ENCODE measurements around the gene RAG1.

The RAG1 gene

GRCh38 chr11:36567694-36568093, at the start of gene RAG1:
Gene RAG1 (plus strand): TSS chr11:36568007. CDS start chr11:36573305, 5,298 bp downstream.
- DNase-seq (ENCODE audit: extremely low spot score), result no peak
- TF ChIP-seq ELF4 (IDR thresholded peaks at IDR 0.05) (no peak), HDGF (IDR thresholded peaks at IDR 0.05; ENCODE audit: borderline replicate concordance) (no peak), FOXM1 (IDR thresholded peaks at IDR 0.05; ENCODE audit: borderline replicate concordance) (no peak), LEF1 (IDR thresholded peaks at IDR 0.05; ENCODE audit: borderline replicate concordance) (no peak), FOXK2 (IDR thresholded peaks at IDR 0.05) (no peak), TARDBP (IDR thresholded peaks at IDR 0.05) (no peak), CTBP1 (IDR thresholded peaks at IDR 0.05; ENCODE audit: borderline replicate concordance) (no peak), ARNT (IDR thresholded peaks at IDR 0.05) (no peak), L3MBTL2 (conservative IDR thresholded peaks at IDR 0.05) (no peak), FOXA1 (IDR thresholded peaks at IDR 0.05) (no peak), NFRKB (IDR thresholded peaks at IDR 0.05) (no peak), PKNOX1 (IDR thresholded peaks at IDR 0.05) (no peak), SUZ12 (IDR thresholded peaks at IDR 0.05) (no peak), ZNF384 (IDR thresholded peaks at IDR 0.05) (no peak), SP1 (IDR thresholded peaks at IDR 0.05) (no peak), BHLHE40 (IDR thresholded peaks at IDR 0.05; ENCODE audit: borderline replicate concordance) (no peak)
- CTCF ChIA-PET, result interaction anchor here (4.9 kb wide), 1 partner anchor 180 kb away, joined by 64 read pairs; no protein-coding TSS in a partner anchor
- POLR2A ChIA-PET, result no interaction called here

- ChIA-PET CTCF (no interaction called here), POLR2A (no interaction called here)
- no peak for DNase-seq (ENCODE audit: extremely low spot score)
- TF ChIP-seq ELF4 (IDR thresholded peaks at IDR 0.05), result no peak
- no peak for TF ChIP-seq L3MBTL2 (conservative IDR thresholded peaks at IDR 0.05)
- TF ChIP-seq SP1 (IDR thresholded peaks at IDR 0.05), result no peak
- TF ChIP-seq LEF1 (IDR thresholded peaks at IDR 0.05; ENCODE audit: borderline replicate concordance), result no peak
- TF ChIP-seq HDGF (IDR thresholded peaks at IDR 0.05; ENCODE audit: borderline replicate concordance), result no peak
- TF ChIP-seq SUZ12 (IDR thresholded peaks at IDR 0.05), result no peak
- TF ChIP-seq TARDBP (IDR thresholded peaks at IDR 0.05), result no peak
- no peak for TF ChIP-seq FOXA1 (IDR thresholded peaks at IDR 0.05)
- no peak for TF ChIP-seq BHLHE40 (IDR thresholded peaks at IDR 0.05; ENCODE audit: borderline replicate concordance)
- no peak for TF ChIP-seq ZNF384 (IDR thresholded peaks at IDR 0.05)
- no peak for TF ChIP-seq FOXK2 (IDR thresholded peaks at IDR 0.05)
- TF ChIP-seq CTBP1 (IDR thresholded peaks at IDR 0.05; ENCODE audit: borderline replicate concordance), result no peak
- TF ChIP-seq NFRKB (IDR thresholded peaks at IDR 0.05), result no peak
- no peak for TF ChIP-seq ARNT (IDR thresholded peaks at IDR 0.05)
- TF ChIP-seq PKNOX1 (IDR thresholded peaks at IDR 0.05), result no peak
- no peak for TF ChIP-seq FOXM1 (IDR thresholded peaks at IDR 0.05; ENCODE audit: borderline replicate concordance)
Observed at GRCh38 chr11:36530840-36531239, 37.0 kb upstream of the RAG1 start.

GRCh38 chr11:36532941-36533601, 34.7 kb upstream of the RAG1 start:
- ChIA-PET CTCF (no interaction called here), POLR2A (no interaction called here)
- TF ChIP-seq LEF1 (IDR thresholded peaks at IDR 0.05; ENCODE audit: borderline replicate concordance), result no peak
- TF ChIP-seq FOXK2 (IDR thresholded peaks at IDR 0.05), result no peak
- no peak for TF ChIP-seq ELF4 (IDR thresholded peaks at IDR 0.05)
- no peak for TF ChIP-seq CTBP1 (IDR thresholded peaks at IDR 0.05; ENCODE audit: borderline replicate concordance)
- TF ChIP-seq SUZ12 (IDR thresholded peaks at IDR 0.05), result no peak
- no peak for TF ChIP-seq ZNF384 (IDR thresholded peaks at IDR 0.05)
- no peak for TF ChIP-seq SP1 (IDR thresholded peaks at IDR 0.05)
- TF ChIP-seq ARNT (IDR thresholded peaks at IDR 0.05), result no peak
- no peak for TF ChIP-seq PKNOX1 (IDR thresholded peaks at IDR 0.05)
- TF ChIP-seq TARDBP (IDR thresholded peaks at IDR 0.05), result no peak
- TF ChIP-seq L3MBTL2 (conservative IDR thresholded peaks at IDR 0.05), result no peak

GRCh38 chr11:36534276-36534840, 33.4 kb upstream of the RAG1 start:
- ChIA-PET CTCF (no interaction called here), POLR2A (no interaction called here)
- DNase-seq (ENCODE audit: extremely low spot score), result no peak
- TF ChIP-seq FOXK2 (IDR thresholded peaks at IDR 0.05), result no peak
- TF ChIP-seq NFRKB (IDR thresholded peaks at IDR 0.05), result no peak
- TF ChIP-seq L3MBTL2 (conservative IDR thresholded peaks at IDR 0.05), result 0 out of 2 replicates have a peak, but pooled peaks have one; percentile 10
- no peak for TF ChIP-seq CTBP1 (IDR thresholded peaks at IDR 0.05; ENCODE audit: borderline replicate concordance)
- no peak for TF ChIP-seq ZNF384 (IDR thresholded peaks at IDR 0.05)

More at GRCh38 chr11:36532941-36533601, 34.7 kb upstream of the RAG1 start:
- DNase-seq (ENCODE audit: extremely low spot score), result no peak

GRCh38 chr11:36540998-36541397, 26.8 kb upstream of the RAG1 start:
- TF ChIP-seq SUZ12 (IDR thresholded peaks at IDR 0.05), result no peak
- no peak for TF ChIP-seq ELF4 (IDR thresholded peaks at IDR 0.05)
- TF ChIP-seq FOXA1 (IDR thresholded peaks at IDR 0.05), result no peak
- TF ChIP-seq PKNOX1 (IDR thresholded peaks at IDR 0.05), result no peak
- no peak for TF ChIP-seq BHLHE40 (IDR thresholded peaks at IDR 0.05; ENCODE audit: borderline replicate concordance)
- no peak for TF ChIP-seq SP1 (IDR thresholded peaks at IDR 0.05)
- no peak for TF ChIP-seq CTBP1 (IDR thresholded peaks at IDR 0.05; ENCODE audit: borderline replicate concordance)
- TF ChIP-seq LEF1 (IDR thresholded peaks at IDR 0.05; ENCODE audit: borderline replicate concordance), result no peak
- no peak for TF ChIP-seq HDGF (IDR thresholded peaks at IDR 0.05; ENCODE audit: borderline replicate concordance)
- no peak for TF ChIP-seq FOXM1 (IDR thresholded peaks at IDR 0.05; ENCODE audit: borderline replicate concordance)
- no peak for TF ChIP-seq ARNT (IDR thresholded peaks at IDR 0.05)
- no peak for TF ChIP-seq NFRKB (IDR thresholded peaks at IDR 0.05)
- no peak for TF ChIP-seq ZNF384 (IDR thresholded peaks at IDR 0.05)
- no peak for TF ChIP-seq L3MBTL2 (conservative IDR thresholded peaks at IDR 0.05)
- TF ChIP-seq TARDBP (IDR thresholded peaks at IDR 0.05), result no peak
- TF ChIP-seq FOXK2 (IDR thresholded peaks at IDR 0.05), result no peak
- ChIA-PET CTCF (interaction anchor here (0.9 to 1.0 kb wide), 2 partner anchors 40 to 48 kb away, joined by 3 read pairs; no protein-coding TSS in a partner anchor), POLR2A (no interaction called here)
- DNase-seq (ENCODE audit: extremely low spot score), result peak; percentile 33
